ENCODE data around the gene ETV3.

- no peak for TF ChIP-seq CTCF (IDR thresholded peaks at IDR 0.05)
- no peak for TF ChIP-seq EP300 (IDR thresholded peaks at IDR 0.05)
Measured at GRCh38 chr1:157098519-157098918, 39.7 kb downstream of the ETV3 start.

Measured in upper lobe of left lung (tissue), 4 donors.